GM21381 (cell line): ENCODE data around the gene TRIM49D1.
"Not testable (repeated sequence)": the region's sequence is repeated elsewhere in the genome, so short reads cannot be mapped to it uniquely, and the experiment has no call there.

Experiments used
- ATAC-seq: cut with Tn5 transposase; IDR thresholded peaks from one replicate; pipeline ENCODE4 v1.9.1; 2021; ENCODE audit warnings: mild to moderate bottlenecking, moderate library complexity; ENCODE audit not compliant: unreplicated experiment

TRIM49D1 gene, protein sequence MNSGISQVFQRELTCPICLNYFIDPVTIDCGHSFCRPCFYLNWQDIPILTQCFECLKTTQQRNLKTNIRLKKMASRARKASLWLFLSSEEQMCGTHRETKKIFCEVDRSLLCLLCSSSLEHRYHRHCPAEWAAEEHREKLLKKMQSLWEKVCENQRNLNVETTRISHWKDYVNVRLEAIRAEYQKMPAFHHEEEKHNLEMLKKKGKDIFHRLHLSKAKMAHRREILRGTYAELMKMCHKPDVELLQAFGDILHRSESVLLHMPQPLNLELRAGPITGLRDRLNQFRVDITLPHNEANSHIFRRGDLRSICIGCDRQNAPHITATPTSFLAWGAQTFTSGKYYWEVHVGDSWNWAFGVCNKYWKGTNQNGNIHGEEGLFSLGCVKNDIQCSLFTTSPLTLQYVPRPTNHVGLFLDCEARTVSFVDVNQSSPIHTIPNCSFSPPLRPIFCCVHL

DNA sequence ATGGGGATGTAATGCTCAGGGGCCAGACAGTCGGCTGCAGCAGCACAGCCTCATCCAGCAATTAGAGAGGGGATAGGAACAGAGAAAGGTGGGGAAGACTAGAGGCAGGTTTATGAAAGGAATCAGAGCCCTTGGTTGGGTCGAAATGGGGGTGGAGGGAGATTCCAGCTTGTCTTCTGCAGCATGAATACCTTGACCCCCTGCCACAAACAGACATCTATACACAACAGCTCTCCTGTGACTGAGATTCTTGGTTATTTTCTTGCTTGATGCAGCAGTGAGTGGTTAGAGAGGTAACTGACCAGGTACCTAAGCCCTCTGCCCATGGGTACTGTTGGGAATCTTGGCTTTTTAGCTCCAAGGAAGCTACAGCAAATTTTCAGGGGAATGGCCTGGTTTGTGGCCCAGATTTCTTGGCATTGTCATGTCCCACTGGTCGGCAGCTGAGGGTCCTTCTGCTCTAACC is at the start of gene TRIM49D1:
TRIM49D1 (minus strand) TSS at position 51 of the 466 bp plus-strand sequence. CDS start 4,535 bp downstream, outside the sequence.
- ATAC-seq, result no peak

DNA sequence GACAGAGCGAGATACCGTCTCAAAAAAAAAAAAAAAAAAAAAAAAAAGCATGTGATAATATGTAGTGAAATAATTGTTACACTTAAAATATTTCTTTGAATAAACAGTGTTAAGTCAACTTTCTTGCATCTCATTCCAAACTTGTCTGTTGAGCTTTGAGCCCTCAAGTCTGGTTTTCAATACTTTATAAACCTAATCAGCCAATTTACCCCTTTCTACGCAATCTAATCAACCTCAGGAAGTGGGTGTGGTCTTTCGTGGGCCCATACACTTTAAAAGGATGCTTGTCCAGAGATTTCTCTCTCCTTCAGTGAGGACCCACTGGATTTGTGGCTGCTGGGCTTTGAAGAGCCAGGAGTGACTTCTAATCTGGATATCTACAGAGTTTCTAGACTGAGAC is 43.7 kb upstream of the TRIM49D1 start, which contains the start of gene TRIM64:
TRIM64 (plus strand) TSS at position 301 of the 400 bp plus-strand sequence. CDS start 2,467 bp downstream, outside the sequence.
- ATAC-seq, result not testable (repeated sequence)

DNA sequence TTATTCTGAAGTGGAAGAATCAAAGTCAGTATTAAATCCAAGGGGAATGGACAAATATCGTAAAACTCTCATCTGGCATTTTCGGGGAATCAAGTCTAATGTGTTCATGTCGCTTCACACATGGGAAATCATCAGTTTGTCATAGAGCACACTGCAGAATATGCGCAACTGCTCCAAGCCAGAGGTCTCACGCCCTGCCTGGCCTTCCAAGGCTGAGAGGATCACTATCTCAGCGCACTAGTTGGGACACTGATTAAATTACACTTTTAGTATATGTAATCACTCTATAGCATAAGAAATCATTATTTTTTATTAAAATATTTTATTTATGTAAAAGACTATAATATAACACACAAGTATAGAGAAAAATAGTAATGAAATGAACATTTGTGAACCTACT is 38.8 kb upstream of the TRIM49D1 start:
- not testable (repeated sequence) for ATAC-seq

DNA sequence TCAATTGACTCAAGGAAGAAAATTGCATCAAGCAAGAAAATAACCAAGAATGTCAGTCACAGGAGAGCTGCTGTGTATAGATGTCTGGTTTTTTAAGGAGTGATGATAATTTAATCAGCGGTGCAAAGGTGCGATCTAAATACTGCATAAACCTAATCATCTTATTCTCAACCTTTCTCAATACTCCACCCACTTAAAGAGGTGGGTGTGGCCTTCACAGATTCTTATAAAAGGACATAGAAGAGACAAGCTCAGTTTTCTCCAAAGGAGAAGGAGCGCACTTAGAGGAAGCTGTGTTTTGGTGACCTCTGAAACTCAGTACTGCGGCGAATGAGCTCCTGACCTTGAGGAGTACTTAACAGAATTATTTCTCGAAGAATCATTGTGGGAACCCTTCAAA is 1.7 kb upstream of the TRIM49D1 start, which contains the start of gene TRIM49D2:
TRIM49D2 (plus strand) TSS at position 301 of the 400 bp plus-strand sequence. CDS start 2,698 bp downstream, outside the sequence.
- not testable (repeated sequence) for ATAC-seq

DNA sequence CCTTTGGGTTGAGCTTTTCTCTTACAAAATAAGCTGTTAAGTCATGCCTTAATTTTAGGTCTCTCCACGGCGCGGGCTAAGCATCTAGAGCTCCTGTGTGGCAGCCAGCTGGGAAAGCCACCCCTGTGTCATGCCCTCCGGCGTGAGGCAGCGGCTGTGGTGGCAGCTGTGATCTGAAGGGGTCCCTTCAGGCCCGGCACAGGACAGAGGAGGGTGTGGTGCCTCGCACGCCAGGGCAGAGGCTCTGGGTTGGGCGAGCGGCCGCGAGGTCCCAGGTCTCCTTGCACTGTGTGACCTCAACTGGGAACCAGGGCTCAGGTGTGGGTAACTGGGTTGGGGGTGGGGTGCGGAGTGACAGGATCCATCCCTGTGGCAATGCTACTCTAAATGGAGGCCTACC is 21.2 kb downstream of the TRIM49D1 start:
- ATAC-seq, result not testable (repeated sequence)

DNA sequence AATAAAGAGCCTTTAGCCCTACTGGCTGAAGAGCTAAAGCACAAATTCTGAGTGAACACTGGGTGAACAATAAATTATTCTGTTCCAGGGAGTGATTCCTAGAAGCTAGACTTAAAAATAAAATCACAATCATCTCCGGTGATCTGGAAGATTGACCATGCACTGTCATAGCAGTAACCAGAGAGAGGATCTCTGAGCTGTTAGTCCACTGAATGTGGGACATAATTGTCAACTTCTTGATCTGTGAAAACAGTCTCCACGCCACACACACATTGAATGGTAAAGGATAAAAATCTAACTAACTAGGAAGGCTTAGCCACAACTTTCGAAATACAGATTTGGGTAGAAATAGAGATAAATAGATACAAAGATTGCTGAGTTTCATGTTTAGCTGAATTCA is 28.8 kb downstream of the TRIM49D1 start:
- not testable (repeated sequence) for ATAC-seq

DNA sequence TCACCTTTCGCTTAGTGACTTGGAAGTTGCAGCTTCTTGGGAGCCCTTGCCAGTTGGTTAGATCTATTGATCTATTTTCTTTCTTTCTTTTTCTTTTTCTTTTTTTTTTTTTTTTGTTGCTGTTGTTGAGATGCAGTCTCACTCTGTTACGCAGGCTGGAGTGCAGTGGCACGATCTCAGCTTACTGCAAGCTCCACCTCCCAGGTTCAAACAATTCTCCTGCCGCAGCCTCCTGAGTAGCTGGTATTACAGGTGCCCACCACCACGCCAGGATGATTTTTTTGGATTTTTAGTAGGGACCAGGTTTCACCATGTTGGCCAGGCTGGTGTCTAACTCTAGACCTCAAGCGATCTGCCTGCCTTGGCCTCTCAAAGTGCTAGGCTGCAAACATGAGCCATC is 44.5 kb downstream of the TRIM49D1 start:
- ATAC-seq, result not testable (repeated sequence)

DNA sequence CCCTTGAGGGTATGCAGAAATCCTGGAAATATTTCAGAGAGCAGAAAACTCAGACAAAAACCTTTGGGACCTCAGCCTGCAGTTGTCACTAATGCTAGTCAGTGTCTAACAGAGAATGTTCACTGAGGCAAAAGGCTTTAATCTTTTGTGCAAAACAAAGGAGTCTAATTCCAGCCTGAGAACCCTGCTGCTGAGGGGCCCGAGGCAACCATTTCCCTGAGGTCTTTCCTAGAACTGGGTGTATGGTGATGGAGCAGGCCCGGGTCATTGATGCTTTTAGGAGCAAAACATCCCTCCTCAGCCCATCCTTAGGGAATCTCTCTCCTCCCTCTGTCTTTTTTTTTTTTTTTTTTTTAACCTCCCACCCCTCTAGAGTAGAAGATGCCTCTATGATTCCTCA is 49.5 kb downstream of the TRIM49D1 start:
- not testable (repeated sequence) for ATAC-seq

DNA sequence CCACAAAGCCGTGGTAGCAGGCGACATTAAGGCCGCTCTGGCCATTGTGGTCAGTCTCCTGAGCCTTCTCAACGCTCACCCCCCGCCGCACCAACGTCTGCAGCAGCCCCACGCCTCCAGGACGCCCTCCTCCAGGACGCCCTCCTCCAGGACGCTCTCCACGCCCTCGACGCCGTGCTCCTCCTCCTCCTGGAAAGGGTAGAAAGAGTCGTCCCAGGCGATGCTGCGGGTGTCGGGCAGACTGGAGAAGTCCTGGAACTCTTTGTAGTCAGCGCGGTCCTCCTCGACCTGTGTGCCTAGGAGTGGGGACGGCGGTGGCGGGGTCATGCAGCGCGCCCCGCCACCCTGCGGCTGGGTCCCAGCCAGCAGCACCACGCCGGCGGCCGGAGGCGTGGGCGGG is 56.8 kb downstream of the TRIM49D1 start:
- not testable (repeated sequence) for ATAC-seq

DNA sequence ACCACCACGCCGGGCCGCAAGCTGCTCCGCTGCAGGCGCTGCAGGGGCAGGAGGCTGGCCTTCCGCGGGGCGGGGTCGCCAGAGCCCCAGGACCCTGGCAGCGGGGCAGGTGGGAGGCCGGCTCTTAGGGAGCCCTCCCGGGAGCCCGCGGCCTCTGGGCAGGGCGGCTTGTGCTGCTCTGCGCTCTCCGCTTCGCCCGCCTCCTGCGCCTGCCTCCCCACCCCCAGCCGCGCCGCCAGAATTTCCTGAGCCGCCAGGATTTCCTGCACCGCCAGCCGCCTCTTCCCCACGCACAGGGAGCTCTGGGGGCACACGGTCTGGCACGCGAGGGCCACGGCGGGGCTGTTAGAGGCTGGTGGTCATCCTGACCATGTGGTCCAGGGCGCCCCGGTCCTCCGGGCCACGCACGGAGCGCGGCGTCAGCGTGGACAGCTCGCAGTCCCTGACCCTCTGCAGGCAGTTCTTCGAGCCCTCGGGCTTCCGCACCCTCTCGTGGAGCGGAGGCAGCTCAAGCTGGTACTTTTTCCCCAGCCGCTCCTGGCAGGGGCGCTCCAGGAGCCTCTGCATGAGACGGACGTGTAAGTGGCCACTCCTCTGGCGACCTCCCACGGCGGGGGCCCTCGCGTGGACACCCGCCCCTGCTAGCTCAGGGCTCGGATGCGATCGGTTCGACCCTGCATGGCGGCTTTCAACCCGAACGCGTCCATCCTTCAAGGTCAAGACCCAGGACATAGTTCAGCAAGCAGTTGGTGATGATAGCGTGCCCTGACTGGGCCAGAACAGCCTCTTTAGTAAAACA is 57.9 kb downstream of the TRIM49D1 start:
- ATAC-seq, result not testable (repeated sequence)
